ENCODE results near the gene OCA2.
A peak's percentile ranks its signal among the peaks of the same experiment; 100 is the strongest.
"Not testable (repeated sequence)": the region's sequence is repeated elsewhere in the genome, so short reads cannot be mapped to it uniquely, and the experiment has no call there.

Gene OCA2

GRCh38 chr15:28098766-28099554, at the start of gene OCA2:
Gene OCA2, minus strand, starts transcription at chr15:28099315. Its CDS starts 17,441 bp downstream, at chr15:28081874.
- FAIRE-seq (no peak), DNase-seq (ENCODE audit: insufficient read length, low spot score) (peak; percentile 66)
- peak; percentile 46 for TF ChIP-seq CTCF (IDR thresholded peaks at IDR 0.05; ENCODE audit: insufficient read depth, missing control alignments)

GRCh38 chr15:28147801-28148200, 48.7 kb upstream of the OCA2 start:
- TF ChIP-seq CTCF (IDR thresholded peaks at IDR 0.05; ENCODE audit: insufficient read depth, missing control alignments): no peak
- FAIRE-seq (no peak), DNase-seq (ENCODE audit: insufficient read length, low spot score) (no peak)

GRCh38 chr15:28145419-28145818, 46.3 kb upstream of the OCA2 start:
- FAIRE-seq; DNase-seq (ENCODE audit: insufficient read length, low spot score): not testable (repeated sequence)

GRCh38 chr15:28140062-28140461, 40.9 kb upstream of the OCA2 start:
- no peak for TF ChIP-seq CTCF (IDR thresholded peaks at IDR 0.05; ENCODE audit: insufficient read depth, missing control alignments)
- DNase-seq (ENCODE audit: insufficient read length, low spot score): no peak
- no peak for FAIRE-seq

- FAIRE-seq; DNase-seq (ENCODE audit: insufficient read length, low spot score): not testable (repeated sequence)
These were observed 38.4 kb upstream of the OCA2 start for GRCh38 chr15:28137408-28138039.

GRCh38 chr15:28136236-28136904, 37.3 kb upstream of the OCA2 start:
- FAIRE-seq: not testable (repeated sequence)

GRCh38 chr15:28133281-28133680, 34.2 kb upstream of the OCA2 start:
- FAIRE-seq (no peak), DNase-seq (ENCODE audit: insufficient read length, low spot score) (no peak)
- TF ChIP-seq CTCF (IDR thresholded peaks at IDR 0.05; ENCODE audit: insufficient read depth, missing control alignments): no peak

More at GRCh38 chr15:28136236-28136904, 37.3 kb upstream of the OCA2 start:
- DNase-seq (ENCODE audit: insufficient read length, low spot score): not testable (repeated sequence)

- no peak for FAIRE-seq
- TF ChIP-seq CTCF (IDR thresholded peaks at IDR 0.05; ENCODE audit: insufficient read depth, missing control alignments): no peak
- DNase-seq (ENCODE audit: insufficient read length, low spot score): no peak
These were observed 33.6 kb upstream of the OCA2 start for GRCh38 chr15:28132524-28133275.

Data from D721Med (cell line).